ENCODE results near the gene TNRC6A.

DNA sequence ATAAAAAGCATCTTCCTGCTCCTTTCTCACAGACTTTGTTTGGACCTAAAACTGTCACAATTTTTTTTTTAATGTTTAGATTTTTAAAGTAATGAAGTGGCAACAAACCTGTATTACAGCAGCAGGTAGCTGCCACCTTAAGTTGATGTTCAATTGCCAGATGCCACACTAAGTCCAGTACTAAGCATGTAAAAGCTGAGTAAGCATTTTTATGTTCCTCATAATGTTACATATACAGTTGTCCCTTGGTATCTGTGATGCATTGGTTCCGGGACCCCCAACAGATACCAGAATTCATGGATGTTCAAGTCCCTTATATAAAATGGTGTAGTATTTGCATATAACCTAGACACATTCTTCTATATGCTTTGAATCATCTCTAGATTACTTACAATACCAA lies 45.1 kb downstream of the TNRC6A start:
- TF ChIP-seq, protein P1, sequence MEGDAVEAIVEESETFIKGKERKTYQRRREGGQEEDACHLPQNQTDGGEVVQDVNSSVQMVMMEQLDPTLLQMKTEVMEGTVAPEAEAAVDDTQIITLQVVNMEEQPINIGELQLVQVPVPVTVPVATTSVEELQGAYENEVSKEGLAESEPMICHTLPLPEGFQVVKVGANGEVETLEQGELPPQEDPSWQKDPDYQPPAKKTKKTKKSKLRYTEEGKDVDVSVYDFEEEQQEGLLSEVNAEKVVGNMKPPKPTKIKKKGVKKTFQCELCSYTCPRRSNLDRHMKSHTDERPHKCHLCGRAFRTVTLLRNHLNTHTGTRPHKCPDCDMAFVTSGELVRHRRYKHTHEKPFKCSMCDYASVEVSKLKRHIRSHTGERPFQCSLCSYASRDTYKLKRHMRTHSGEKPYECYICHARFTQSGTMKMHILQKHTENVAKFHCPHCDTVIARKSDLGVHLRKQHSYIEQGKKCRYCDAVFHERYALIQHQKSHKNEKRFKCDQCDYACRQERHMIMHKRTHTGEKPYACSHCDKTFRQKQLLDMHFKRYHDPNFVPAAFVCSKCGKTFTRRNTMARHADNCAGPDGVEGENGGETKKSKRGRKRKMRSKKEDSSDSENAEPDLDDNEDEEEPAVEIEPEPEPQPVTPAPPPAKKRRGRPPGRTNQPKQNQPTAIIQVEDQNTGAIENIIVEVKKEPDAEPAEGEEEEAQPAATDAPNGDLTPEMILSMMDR (conservative IDR thresholded peaks at IDR 0.05) = no peak
- no peak for TF ChIP-seq EZH2 (IDR thresholded peaks at IDR 0.05; ENCODE audit: low read depth)
